HG03159 (cell line): ENCODE data around the gene NOL9.
"Not testable (repeated sequence)": the region's sequence is repeated elsewhere in the genome, so short reads cannot be mapped to it uniquely, and the experiment has no call there.

Experiments used
- ATAC-seq: cut with Tn5 transposase; IDR thresholded peaks from one replicate; pipeline ENCODE4 v1.9.1; 2021; ENCODE audit warnings: mild to moderate bottlenecking, moderate library complexity; ENCODE audit not compliant: unreplicated experiment

Gene NOL9

DNA sequence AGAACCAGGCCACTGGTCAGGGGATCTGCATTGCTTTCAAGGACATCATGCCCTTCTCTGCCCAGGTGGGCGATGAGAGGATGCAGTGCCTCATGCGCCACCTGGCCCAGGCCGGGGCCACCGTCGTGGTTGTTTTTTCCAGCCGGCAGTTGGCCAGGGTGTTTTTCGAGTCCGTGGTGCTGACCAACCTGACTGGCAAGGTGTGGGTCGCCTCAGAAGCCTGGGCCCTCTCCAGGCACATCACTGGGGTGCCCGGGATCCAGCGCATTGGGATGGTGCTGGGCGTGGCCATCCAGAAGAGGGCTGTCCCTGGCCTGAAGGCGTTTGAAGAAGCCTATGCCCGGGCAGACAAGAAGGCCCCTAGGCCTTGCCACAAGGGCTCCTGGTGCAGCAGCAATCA lies 20.5 kb upstream of the NOL9 start:
- ATAC-seq, result no peak

- ATAC-seq, result no peak
Observed at GRCh38 chr1:6574025-6574620, 19.8 kb upstream of the NOL9 start.

DNA sequence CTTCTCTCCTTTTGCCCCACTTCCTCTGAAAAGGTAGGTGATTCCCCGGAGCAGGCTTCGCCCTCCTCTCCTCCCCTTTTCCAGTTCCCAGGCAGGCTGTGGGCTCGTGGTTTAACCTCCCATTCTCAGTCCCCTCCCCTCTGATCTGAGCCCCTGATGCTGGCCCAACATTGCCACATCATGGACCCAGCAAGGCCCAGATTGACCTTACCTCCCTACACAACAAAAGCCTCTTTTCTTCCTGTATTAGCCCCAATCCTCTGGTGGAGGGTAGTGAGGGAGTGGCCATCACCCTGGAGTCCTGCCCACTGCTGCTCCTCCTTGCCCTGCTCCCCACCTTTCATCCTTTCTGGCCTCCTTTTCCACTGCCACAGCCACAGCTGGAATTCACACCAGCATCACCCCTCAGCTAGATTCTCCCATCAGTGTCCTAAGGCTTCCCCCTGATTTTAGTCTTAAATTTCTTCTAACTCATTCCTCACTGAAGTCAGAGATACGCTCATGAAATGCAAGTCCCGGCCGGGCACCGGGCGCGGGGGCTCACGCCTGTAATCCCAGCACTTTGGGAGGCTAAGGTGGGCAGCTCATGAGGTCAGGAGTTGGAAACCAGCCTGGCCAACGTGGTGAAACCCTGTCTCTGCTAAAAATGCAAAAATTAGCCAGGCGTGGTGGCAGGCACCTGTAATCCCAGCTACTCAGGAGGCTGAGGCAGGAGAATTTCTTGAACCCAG lies 18.5 kb upstream of the NOL9 start:
- no peak for ATAC-seq

- ATAC-seq, result no peak
Observed at GRCh38 chr1:6570987-6571386, 16.7 kb upstream of the NOL9 start.

- no peak for ATAC-seq
Observed at GRCh38 chr1:6570100-6570499, 15.8 kb upstream of the NOL9 start.

DNA sequence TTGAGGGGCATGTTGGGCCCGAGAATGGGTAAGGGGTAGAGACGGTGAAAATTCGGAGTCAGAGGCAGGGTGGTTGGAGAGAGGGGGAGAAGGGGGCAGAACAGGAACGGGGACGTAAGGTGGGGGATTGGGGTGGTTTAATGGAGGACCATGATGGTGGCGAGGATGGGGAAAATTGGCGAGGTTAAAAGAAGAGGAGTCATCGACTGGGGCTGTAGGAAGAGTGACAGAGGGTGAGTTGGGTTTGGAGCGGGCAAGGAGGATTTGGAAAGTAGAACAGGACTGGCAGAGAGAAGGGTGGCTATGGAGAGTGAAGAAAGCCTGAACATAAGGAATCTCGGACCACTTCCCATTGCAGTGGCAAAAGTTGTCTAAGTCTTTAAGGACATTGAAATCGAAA lies 14.7 kb upstream of the NOL9 start:
- ATAC-seq, result no peak

- ATAC-seq, result no peak
Observed at GRCh38 chr1:6560267-6560666, 6.0 kb upstream of the NOL9 start.

DNA sequence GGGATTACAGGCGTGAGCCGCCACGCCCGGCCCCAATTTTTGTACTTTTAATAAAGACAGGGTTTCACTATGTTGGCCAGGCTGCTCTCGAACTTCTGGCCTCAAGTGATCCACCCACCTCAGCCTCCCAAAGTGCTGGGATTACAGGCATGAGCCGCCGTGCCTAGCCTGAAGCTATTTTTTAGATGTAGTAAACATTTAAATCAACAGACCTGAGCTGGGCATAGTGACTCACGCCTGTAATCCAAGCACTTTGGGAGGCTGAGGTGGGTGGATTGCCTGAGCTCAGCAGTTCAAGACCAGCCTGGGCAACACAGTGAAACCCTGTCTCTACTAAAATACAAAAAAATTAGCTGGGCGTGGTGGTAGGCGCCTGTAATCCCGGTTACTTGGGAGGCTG lies 4.8 kb upstream of the NOL9 start:
- ATAC-seq, result not testable (repeated sequence)

- ATAC-seq, result no peak
Observed at GRCh38 chr1:6557597-6557996, 3.3 kb upstream of the NOL9 start.

DNA sequence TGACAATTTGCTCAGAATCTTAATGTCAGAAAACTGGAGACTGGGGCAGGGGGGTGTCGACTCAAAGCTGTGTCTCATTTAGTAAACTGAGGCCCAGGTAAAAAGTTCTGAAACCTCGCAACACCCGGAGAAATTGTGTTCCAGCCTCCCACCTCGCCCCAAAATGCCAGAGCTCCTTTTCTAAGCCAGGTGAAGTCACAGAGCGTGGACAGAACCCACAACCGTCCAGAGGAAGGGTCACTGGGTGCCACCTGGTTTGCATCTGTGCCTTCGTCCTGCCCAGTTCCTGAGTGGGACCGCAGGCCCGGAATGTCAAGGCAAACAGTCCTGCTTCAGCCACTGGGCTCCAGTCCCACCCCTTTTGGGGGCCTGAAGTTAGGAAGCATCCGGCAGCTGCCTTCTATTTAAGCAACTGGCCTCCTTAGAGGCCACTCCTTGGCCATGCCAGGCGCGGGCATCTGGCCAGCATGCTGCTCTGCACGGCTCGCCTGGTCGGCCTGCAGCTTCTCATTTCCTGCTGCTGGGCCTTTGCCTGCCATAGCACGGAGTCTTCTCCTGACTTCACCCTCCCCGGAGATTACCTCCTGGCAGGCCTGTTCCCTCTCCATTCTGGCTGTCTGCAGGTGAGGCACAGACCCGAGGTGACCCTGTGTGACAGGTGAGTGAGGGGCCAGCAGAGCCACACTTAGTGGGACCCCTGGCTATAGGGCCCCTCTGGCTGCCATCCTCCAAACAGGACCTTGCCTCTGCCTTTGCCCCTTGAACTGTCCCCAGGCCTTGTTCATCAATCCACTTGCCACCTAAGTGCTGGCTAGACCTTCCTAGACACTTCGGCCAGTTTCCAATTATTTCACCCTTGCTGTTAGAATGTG lies 830 bp upstream of the NOL9 start, which contains the start of gene TAS1R1:
Gene TAS1R1 (plus strand): TSS at position 401 of the 872 bp plus-strand sequence. CDS start 67 bp downstream, at position 468.
- no peak for ATAC-seq

- ATAC-seq, result no peak
Observed at GRCh38 chr1:6547301-6547700, 7.0 kb downstream of the NOL9 start.

- no peak for ATAC-seq
Observed at GRCh38 chr1:6546326-6546725, 8.0 kb downstream of the NOL9 start.

DNA sequence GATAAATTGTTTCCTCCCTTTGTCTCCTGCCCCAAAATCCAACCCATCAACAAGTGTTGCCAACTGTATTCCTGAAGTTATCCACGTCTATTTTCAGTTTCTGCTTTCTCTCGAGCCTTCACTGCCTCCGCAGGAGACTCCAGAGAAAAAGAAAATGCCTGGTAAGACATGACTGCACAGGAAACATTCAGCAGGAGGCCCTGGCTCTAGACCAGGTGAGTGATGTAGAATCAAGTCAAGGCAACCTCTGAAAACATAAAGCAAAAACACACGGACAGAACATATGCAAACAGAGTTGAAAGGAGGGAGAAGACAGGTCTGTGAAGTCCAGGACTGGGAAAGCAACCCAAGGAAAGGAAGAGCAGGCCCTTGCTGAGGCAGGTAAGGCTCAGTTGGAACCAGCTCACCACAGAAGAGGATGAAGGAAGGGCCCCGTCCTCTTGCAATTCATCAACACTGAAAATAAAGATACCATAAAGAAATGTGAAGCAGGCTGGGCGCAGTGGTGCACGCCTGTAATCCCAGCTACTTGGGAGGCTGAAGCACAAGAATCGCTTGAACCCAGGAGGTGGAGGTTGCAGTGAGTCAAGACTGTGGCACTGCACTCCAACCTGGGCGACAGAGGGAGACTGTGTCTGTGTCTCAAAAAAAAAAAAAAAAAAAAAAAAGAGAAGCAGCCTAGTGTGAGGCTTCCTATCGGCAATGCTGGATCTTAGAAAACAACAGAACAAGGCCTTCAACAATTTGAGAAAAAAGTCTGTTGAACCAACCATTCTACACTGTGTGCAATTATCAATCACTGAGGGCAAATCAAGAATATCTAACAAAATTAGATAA lies 8.8 kb downstream of the NOL9 start:
- ATAC-seq, result no peak

GRCh38 chr1:6544831-6545230 lies 9.5 kb downstream of the NOL9 start:
- ATAC-seq, result no peak

- ATAC-seq, result no peak
Observed at GRCh38 chr1:6538956-6539355, 15.4 kb downstream of the NOL9 start.

- no peak for ATAC-seq
Observed at GRCh38 chr1:6536291-6536690, 18.0 kb downstream of the NOL9 start.

GRCh38 chr1:6535214-6535613 lies 19.1 kb downstream of the NOL9 start:
- no peak for ATAC-seq

DNA sequence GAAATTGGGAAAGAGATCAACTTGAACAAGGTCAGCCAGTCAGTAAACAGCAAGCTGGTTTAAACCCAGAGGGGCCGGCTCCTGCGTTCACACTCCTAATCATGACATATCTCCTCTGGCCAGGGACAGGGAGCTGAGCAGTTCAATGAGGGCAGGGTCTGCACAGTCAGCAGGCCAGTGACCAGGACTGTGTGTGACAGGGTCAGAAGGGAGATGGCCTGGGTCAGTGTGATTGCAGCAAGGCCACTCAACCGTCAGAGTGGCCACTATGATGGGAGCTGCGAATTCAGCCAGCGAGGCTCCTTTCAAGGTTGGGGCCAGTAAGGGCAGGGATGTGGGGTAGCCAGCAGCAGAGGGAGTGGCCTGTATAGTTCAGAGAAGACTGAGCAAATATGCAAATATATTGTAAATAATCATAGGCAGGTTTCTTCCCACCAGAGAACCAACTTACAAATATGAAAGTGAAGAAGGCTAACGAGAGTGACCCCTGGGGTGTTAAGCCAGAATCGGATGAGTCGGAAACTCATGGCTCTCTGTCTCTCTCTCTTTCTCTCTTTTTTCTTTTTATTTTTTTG lies 20.0 kb downstream of the NOL9 start:
- ATAC-seq, result no peak

- ATAC-seq, result no peak
Observed at GRCh38 chr1:6531996-6532395, 22.3 kb downstream of the NOL9 start.

- ATAC-seq, result no peak
Observed at GRCh38 chr1:6530504-6531160, 23.7 kb downstream of the NOL9 start.
